ENCODE measurements around the gene HEXD.

DNA sequence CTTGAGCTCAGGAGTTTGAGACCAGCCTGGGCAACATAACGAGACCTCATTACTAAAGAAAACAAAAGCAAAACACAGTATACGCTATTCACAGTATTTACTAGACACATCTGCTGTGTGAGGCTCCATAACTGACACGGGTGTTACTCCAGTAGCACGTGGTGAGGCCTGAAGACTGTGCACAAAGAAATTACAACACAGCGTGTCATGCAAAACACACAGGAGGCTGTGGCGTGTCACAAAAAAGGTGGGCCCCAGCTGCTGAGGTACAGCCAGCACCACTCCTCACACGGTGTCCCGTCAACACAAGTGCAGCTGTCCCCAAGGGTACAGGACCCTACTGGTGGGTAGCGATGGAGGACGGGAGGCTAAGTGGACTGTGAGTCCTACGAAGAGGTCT lies 29.7 kb downstream of the HEXD start:
- TF ChIP-seq, protein P1, sequence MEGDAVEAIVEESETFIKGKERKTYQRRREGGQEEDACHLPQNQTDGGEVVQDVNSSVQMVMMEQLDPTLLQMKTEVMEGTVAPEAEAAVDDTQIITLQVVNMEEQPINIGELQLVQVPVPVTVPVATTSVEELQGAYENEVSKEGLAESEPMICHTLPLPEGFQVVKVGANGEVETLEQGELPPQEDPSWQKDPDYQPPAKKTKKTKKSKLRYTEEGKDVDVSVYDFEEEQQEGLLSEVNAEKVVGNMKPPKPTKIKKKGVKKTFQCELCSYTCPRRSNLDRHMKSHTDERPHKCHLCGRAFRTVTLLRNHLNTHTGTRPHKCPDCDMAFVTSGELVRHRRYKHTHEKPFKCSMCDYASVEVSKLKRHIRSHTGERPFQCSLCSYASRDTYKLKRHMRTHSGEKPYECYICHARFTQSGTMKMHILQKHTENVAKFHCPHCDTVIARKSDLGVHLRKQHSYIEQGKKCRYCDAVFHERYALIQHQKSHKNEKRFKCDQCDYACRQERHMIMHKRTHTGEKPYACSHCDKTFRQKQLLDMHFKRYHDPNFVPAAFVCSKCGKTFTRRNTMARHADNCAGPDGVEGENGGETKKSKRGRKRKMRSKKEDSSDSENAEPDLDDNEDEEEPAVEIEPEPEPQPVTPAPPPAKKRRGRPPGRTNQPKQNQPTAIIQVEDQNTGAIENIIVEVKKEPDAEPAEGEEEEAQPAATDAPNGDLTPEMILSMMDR (conservative IDR thresholded peaks at IDR 0.05; ENCODE audit: low read length) = no peak
- TF ChIP-seq EZH2phosphoT487 (IDR thresholded peaks at IDR 0.05; ENCODE audit: borderline replicate concordance, low read depth, low read length) = no peak
